ENCODE results near the gene KY. TPM values are rescaled to one million over a fixed set of nuclear protein-coding genes. Genes with fewer than 3 reads are reported as not detected.

Gene KY
- total RNA-seq, 4 donors from 2014 or later, result 0.33 to 1.9 (median 0.81) TPM

GRCh38 chr3:134621854-134622253 lies 29.0 kb downstream of the KY start:
- Histone ChIP-seq H3K27me3 (no peaks in the 10 kb centered on the region), H3K27ac (replicated peaks in 1 of 4) (no peak overlapping the region), H3K9me3 (no peaks in the 10 kb centered on the region), H3K4me1 (no peaks in the 10 kb centered on the region), H3K36me3 (peaks cover 0 to 29% (median 3%) of the 10 kb centered on the region in 4 donors), H3K4me3 (no peak overlapping the region)
- TF ChIP-seq POLR2A (IDR thresholded peaks at IDR 0.05; ENCODE audit: low read depth), result no peak
- TF ChIP-seq CTCF (IDR thresholded peaks at IDR 0.05), result no peak
- TF ChIP-seq EP300 (IDR thresholded peaks at IDR 0.05), result no peak
- no peak for TF ChIP-seq POLR2AphosphoS5 (IDR thresholded peaks at IDR 0.05)
- no peak for DNase-seq (ENCODE audit: extremely low spot score)
- WGBS, result 61% methylated on average over 3 of the region's 3 CpGs
- intact Hi-C loops (cut with DNase I), result no loop called here

DNA sequence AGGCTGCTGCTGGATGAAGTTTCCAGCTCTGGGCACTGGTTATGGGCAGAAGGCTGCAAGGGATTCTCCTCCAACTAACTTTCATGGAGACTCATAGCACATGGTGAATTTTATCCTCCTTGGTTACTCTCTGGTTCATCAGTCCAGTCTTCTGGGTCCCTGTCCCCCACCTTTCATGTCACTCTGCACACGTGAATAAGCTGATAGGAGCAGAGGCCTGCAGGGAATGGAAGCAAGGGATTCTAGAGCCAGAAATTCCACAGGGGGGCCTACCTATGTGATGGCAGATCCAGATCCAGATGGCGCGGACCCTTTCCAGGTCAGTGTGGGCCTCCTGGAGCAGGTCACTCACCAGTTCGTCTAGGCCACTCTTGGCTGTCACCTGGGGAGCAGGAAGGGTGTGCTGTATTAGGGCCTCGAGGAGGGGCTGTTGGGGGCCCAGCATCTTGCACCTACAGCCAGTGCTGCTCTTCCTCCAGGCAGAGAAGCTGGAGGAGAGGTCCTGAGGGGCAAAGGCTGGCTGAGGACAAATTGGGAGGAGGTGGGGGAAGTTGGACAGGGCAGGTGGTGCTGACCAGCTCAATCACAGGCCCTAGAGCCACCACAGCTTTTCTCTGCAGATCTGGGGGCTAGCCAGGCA lies 30.2 kb downstream of the KY start:
- Histone ChIP-seq H3K27me3 (no peaks in the 10 kb centered on the region), H3K27ac (replicated peaks in 1 of 4) (no peak overlapping the region), H3K4me3 (no peak overlapping the region), H3K36me3 (peaks cover 0 to 26% (median 3%) of the 10 kb centered on the region in 4 donors), H3K9me3 (no peaks in the 10 kb centered on the region), H3K4me1 (no peaks in the 10 kb centered on the region)
- DNase-seq (ENCODE audit: extremely low spot score), result no peak
- TF ChIP-seq EP300 (IDR thresholded peaks at IDR 0.05), result no peak
- no peak for TF ChIP-seq POLR2A (IDR thresholded peaks at IDR 0.05; ENCODE audit: low read depth)
- no peak for TF ChIP-seq POLR2AphosphoS5 (IDR thresholded peaks at IDR 0.05)
- no peak for TF ChIP-seq CTCF (IDR thresholded peaks at IDR 0.05)
- intact Hi-C loops (cut with DNase I), result no loop called here
- 88% methylated on average over 4 of the region's 5 CpGs for WGBS

DNA sequence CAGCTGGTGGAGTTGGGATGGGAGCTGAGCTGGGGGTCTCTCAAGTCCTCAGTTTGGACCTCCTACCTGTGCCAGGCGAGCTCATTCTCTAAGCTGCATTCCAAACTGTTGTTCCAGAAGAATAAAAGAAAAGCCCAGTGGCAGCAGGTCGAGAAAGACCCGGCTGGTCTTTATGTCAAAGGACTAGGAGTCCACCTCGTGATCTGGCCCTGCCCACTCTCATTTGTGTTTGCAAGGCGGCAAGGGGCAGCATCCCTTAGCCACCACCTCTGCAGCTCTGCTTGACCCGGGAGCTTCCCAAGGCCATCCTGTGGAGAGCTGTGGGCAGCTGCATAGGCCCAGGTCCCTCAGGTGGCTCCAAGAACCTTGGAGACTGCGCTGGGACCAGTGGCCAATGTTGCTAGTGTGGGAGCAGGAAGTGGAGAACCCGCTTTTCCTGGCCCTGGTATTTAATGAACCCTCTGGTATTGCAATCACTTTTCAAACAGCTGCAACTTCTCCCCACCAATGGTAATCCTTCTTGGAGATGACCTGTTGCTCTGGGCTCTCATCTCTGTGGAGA lies 30.9 kb downstream of the KY start:
- no peak overlapping the region for H3K4me3 ChIP-seq
- H3K9me3 ChIP-seq, result no peaks in the 10 kb centered on the region
- H3K36me3 ChIP-seq, result peaks cover 0 to 28% (median 3%) of the 10 kb centered on the region in 4 donors
- WGBS, result 86% methylated on average over 6 of the region's 8 CpGs
- DNase-seq (ENCODE audit: extremely low spot score), result no peak
- TF ChIP-seq CTCF (IDR thresholded peaks at IDR 0.05) (no peak), EP300 (IDR thresholded peaks at IDR 0.05) (no peak), POLR2AphosphoS5 (IDR thresholded peaks at IDR 0.05) (no peak), POLR2A (IDR thresholded peaks at IDR 0.05; ENCODE audit: low read depth) (no peak)
- no peak overlapping the region for H3K27ac ChIP-seq (replicated peaks in 1 of 4)
- intact Hi-C loops (cut with DNase I), result no loop called here
- no peaks in the 10 kb centered on the region for H3K27me3 ChIP-seq
- no peaks in the 10 kb centered on the region for H3K4me1 ChIP-seq

DNA sequence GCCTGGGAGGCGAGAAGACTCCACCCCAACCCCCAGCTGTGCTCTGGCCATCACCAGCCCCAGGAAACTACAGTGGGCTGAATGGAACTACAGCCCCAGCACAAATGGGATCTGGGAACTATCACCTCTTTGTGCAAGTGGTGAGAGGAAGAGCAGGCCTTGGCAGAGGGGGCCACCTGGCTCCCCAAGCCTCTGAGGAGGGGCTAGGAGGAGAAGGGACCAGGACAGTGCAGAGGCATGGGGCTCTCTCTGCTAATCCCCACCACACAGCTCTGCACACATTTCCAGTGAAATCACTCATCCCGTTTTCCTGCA lies 31.6 kb downstream of the KY start:
- H3K36me3 ChIP-seq, result peaks cover 0 to 29% (median 3%) of the 10 kb centered on the region in 4 donors
- no peak overlapping the region for H3K4me3 ChIP-seq
- no peaks in the 10 kb centered on the region for H3K9me3 ChIP-seq
- no peaks in the 10 kb centered on the region for H3K27me3 ChIP-seq
- TF ChIP-seq POLR2A (IDR thresholded peaks at IDR 0.05; ENCODE audit: low read depth) (no peak), EP300 (IDR thresholded peaks at IDR 0.05) (no peak), CTCF (IDR thresholded peaks at IDR 0.05) (no peak), POLR2AphosphoS5 (IDR thresholded peaks at IDR 0.05) (no peak)
- H3K27ac ChIP-seq (replicated peaks in 1 of 4), result no peak overlapping the region
- 94% methylated on average over 2 of the region's 2 CpGs for WGBS
- no peaks in the 10 kb centered on the region for H3K4me1 ChIP-seq
- intact Hi-C loops (cut with DNase I), result no loop called here
- no peak for DNase-seq (ENCODE audit: extremely low spot score)
